ENCODE results near the gene SPTB. TPM values are rescaled to one million over a fixed set of nuclear protein-coding genes. Genes with fewer than 3 reads are reported as not detected.

SPTB gene
- total RNA-seq, 1 donor from 2014 or later, result 0.04 TPM

- Mint-ChIP-seq H3K27me3 (no peaks in the 10 kb centered on the region), H3K27ac (no peak overlapping the region), H3K36me3 (ENCODE audit: low read depth) (no peaks in the 10 kb centered on the region), H3K4me3 (no peak overlapping the region), H3K9me3 (no peaks in the 10 kb centered on the region), H3K4me1 (peaks cover 10% of the 10 kb centered on the region)
- intact Hi-C loops (cut with micrococcal nuclease), result no loop called here
- TF ChIP-seq CTCF (IDR thresholded peaks at IDR 0.05), result no peak
- ATAC-seq (ENCODE audit: low read depth), result no peak
- DNase-seq, result no peak
- ChIA-PET CTCF (interaction anchor here (0.5 to 0.8 kb wide), 2 partner anchors 110 to 124 kb away, joined by 3 to 4 read pairs; no protein-coding TSS in a partner anchor), POLR2A (no interaction called here)
Measured at GRCh38 chr14:64768401-64769095, 111.2 kb downstream of the SPTB start.

DNA sequence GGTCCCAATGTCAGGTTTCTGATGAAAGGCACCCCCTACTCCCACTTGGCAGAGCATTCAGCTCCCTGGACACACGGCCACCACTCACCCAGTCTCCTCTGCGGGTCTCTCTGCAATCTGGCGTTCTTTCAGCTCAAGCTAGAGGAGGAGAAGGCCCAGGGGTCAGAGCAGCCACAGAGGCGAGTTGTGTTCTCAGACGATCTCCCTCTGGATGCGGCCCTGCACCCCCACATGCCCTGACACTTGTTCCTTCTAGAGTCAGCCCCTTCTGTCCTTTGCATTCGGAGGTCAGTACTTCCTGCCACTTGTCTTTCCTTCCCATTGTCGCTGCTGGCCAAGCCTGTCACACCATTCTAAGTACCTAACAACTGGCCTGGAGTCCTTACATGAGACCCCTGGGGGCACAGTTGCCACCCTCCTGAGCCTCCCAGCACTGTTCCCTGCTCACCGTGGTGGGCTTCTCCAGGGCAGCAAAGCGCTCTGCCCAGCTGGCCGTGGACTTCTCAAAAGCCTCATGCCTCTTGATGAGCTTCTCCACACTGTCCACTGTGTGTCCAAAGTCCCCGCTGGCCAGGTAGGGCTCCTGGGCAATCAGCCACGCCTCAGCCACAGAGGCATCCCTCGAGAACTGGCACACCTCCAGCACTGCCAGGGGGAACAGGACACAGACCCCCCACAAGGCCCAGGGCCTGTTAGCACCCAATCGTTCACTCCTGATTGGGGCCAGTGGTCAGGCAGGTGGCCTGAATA, 112.3 kb downstream of the SPTB start:
- Mint-ChIP-seq H3K27ac (no peak overlapping the region), H3K4me1 (peaks cover 14% of the 10 kb centered on the region), H3K9me3 (no peaks in the 10 kb centered on the region), H3K36me3 (ENCODE audit: low read depth) (no peaks in the 10 kb centered on the region), H3K4me3 (no peak overlapping the region), H3K27me3 (peaks cover 3% of the 10 kb centered on the region)
- no peak for ATAC-seq (ENCODE audit: low read depth)
- TF ChIP-seq CTCF (IDR thresholded peaks at IDR 0.05), result no peak
- no peak for DNase-seq
- POLR2A ChIA-PET, result no interaction called here
- CTCF ChIA-PET, result interaction anchor here (0.8 kb wide), 1 partner anchor 125 kb away, joined by 3 read pairs; no protein-coding TSS in a partner anchor
- intact Hi-C loops (cut with micrococcal nuclease), result no loop called here

DNA sequence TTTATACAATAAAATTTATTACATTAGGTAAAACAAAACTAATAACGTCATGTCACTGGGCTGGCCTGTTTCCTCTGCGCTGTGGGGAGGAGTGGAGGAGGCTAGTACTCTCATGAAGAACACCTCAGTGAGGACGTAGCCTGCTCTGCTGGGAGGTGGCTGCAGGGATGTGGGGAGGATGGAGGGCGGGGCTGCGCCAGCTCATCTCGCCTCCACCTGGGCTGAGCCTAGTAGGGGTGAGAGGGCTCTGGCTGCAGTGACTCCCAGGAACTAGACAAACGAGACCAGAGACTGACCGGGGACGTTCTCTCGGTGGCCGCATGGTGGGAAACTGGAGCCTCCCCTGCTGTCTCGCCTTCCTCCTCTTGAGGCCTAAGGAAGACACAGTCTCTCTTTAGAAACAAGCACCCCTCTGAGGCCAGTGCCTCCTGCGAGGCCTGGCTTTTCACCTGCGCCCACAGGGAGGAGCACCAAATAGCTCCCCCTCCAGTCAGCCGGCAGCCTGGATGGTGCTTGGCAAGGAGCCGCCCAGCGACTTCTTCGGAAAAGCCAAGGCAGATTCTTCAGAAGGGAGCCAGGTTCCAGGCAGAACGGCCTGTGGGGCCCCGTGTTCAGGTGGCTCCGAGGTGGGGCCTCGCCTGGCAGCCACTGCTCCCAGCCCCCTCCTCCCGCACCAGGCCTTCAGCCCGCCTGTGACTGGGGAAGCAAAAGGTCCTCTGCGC, 113.1 kb downstream of the SPTB start:
- no peak for TF ChIP-seq CTCF (IDR thresholded peaks at IDR 0.05)
- POLR2A ChIA-PET, result no interaction called here
- ATAC-seq (ENCODE audit: low read depth) (no peak), DNase-seq (no peak)
- H3K27ac Mint-ChIP-seq, result no peak overlapping the region
- intact Hi-C loops (cut with micrococcal nuclease), result no loop called here
- peaks cover 14% of the 10 kb centered on the region for H3K4me1 Mint-ChIP-seq
- no peaks in the 10 kb centered on the region for H3K9me3 Mint-ChIP-seq
- no peak overlapping the region for H3K4me3 Mint-ChIP-seq
- no peaks in the 10 kb centered on the region for H3K36me3 Mint-ChIP-seq (ENCODE audit: low read depth)
- CTCF ChIA-PET, result no interaction called here
- peaks cover 5% of the 10 kb centered on the region for H3K27me3 Mint-ChIP-seq

DNA sequence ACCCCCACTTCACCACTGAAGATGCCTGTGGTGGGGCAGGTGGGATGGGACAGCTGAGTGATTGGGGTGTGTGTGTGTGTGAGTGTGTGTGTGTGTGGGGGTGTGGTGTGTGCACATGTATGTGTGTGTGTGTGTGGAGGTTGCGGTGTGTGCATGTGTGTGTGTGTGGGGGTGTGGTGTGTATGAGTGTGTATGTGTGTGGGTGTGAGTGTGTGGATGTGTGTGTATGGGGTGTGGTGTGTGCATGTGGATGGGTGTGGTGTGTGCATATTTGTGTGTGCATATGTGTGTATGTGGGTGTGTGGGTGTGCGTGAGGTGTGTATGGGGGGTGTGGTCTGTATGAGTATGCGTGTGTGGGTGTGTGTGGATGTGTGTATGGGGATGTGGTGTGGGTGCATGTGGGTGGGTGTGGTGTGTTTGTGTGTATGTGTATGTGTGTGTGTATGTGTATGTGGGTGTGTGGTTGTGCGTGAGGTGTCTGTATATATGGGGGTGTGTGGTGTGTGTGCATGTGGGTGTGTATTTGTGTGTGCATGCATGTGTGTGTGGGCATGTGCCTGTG, 113.9 kb downstream of the SPTB start:
- intact Hi-C loops (cut with micrococcal nuclease), result no loop called here
- Mint-ChIP-seq H3K36me3 (ENCODE audit: low read depth) (no peaks in the 10 kb centered on the region), H3K4me1 (peaks cover 14% of the 10 kb centered on the region), H3K27me3 (peaks cover 10% of the 10 kb centered on the region), H3K9me3 (no peaks in the 10 kb centered on the region), H3K4me3 (no peak overlapping the region), H3K27ac (no peak overlapping the region)
- ATAC-seq (ENCODE audit: low read depth) (no peak), DNase-seq (no peak)
- no peak for TF ChIP-seq CTCF (IDR thresholded peaks at IDR 0.05)
- POLR2A ChIA-PET, result no interaction called here
- CTCF ChIA-PET, result interaction anchor here (1.2 to 1.3 kb wide), 2 partner anchors 95 to 125 kb away, joined by 5 to 6 read pairs; no protein-coding TSS in a partner anchor

All from activated B cell treated with CpG ODN at 0.5 μM for 24 hours (primary cell).